Mesothelial cell of epicardium (in vitro differentiated cells): ENCODE results near the gene UNC79. TPM values are rescaled to one million over a fixed set of nuclear protein-coding genes. Genes with fewer than 3 reads are reported as not detected.

Experiments used
- DNase-seq, 2 experiments: peaks; one replicate each; pipeline ENCODE4 v3.0.0; 2021; ENCODE audit warnings: low spot score in 2 of 2; ENCODE audit not compliant: unreplicated experiment in 2 of 2
- H3K27ac Mint-ChIP-seq: 2 replicates; pipeline ENCODE4 v1.8.0; 2021; ENCODE audit warnings: mixed read lengths
- H3K27me3 Mint-ChIP-seq: 2 replicates; pipeline ENCODE4 v1.8.0; 2021; ENCODE audit warnings: low read depth, mixed read lengths
- H3K36me3 Mint-ChIP-seq: 2 replicates; pipeline ENCODE4 v1.8.0; 2021; ENCODE audit warnings: mixed read lengths
- H3K4me1 Mint-ChIP-seq: 2 replicates; pipeline ENCODE4 v1.8.0; 2021; ENCODE audit warnings: mixed read lengths
- H3K4me3 Mint-ChIP-seq: 2 replicates; pipeline ENCODE4 v1.8.0; 2021; ENCODE audit warnings: mild to moderate bottlenecking, moderate library complexity, mixed read lengths
- H3K9me3 Mint-ChIP-seq: 2 replicates; pipeline ENCODE4 v1.8.0; 2021; ENCODE audit warnings: mixed read lengths
- CTCF ChIP-seq: fragments of 200-600 bp; sonication (generic); IDR thresholded peaks from one replicate; pipeline ENCODE4 v1.5.0; 2021; ENCODE audit warnings: antibody characterized with exemption; ENCODE audit not compliant: unreplicated experiment
- total RNA-seq: library from RNA; stranded (reverse); gene quantifications from 3 replicates; pipeline ENCODE4 v1.2.1, GENCODE V29; 2021

Gene UNC79
- total RNA-seq, 1 donor from 2014 or later = 0.92 TPM

GRCh38 chr14:93725993-93726392, 295.3 kb downstream of the UNC79 start:
- DNase-seq = no peak
- no peaks in the 10 kb centered on the region for H3K36me3 Mint-ChIP-seq
- no peaks in the 10 kb centered on the region for H3K9me3 Mint-ChIP-seq
- H3K4me1 Mint-ChIP-seq = no peaks in the 10 kb centered on the region
- no peak for TF ChIP-seq CTCF
- H3K4me3 Mint-ChIP-seq = no peak overlapping the region
- no peak overlapping the region for H3K27ac Mint-ChIP-seq
- H3K27me3 Mint-ChIP-seq = no peaks in the 10 kb centered on the region

DNA sequence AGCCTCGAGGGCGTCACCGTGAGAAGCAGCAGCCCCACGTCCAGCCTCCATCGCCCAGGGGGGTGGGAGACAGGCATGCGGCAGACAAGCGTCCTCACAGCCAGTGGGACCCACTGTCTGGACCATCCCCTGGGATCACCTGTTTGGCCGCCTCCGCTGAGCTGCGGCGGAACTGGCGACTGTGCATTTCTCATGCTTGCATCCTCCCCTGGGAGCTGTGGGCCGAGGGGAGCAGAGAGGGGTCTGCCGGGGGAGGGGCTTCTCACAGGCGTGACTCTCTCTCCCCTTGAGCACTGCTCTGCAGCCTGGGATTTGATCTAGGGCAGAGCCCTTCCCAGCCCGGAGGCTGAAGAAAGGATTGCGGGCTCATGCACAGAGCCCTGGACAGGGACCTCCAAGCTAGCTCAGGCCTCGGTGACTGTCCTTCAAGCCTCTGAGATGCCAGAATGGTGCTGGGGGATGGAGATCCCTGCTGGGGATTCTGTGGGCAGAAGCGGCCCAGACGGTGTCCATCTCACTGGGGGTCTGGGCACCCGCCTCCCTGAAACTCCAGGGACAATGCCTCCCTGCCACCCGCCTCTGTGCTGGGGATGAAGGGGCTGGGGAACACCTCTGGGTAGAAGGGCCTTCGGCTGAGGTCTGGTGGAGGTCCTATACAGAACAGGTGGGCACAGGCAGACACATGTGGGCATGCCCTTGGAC, 296.5 kb downstream of the UNC79 start:
- H3K27ac Mint-ChIP-seq = no peak overlapping the region
- no peaks in the 10 kb centered on the region for H3K9me3 Mint-ChIP-seq
- no peaks in the 10 kb centered on the region for H3K36me3 Mint-ChIP-seq
- no peak for TF ChIP-seq CTCF
- DNase-seq = no peak
- H3K4me1 Mint-ChIP-seq = no peaks in the 10 kb centered on the region
- no peak overlapping the region for H3K4me3 Mint-ChIP-seq
- peaks cover 3% of the 10 kb centered on the region for H3K27me3 Mint-ChIP-seq

- no peak for DNase-seq
- no peak overlapping the region for H3K4me3 Mint-ChIP-seq
- no peak for TF ChIP-seq CTCF
- H3K27me3 Mint-ChIP-seq = peaks cover 3% of the 10 kb centered on the region
- no peaks in the 10 kb centered on the region for H3K9me3 Mint-ChIP-seq
- H3K36me3 Mint-ChIP-seq = no peaks in the 10 kb centered on the region
- H3K4me1 Mint-ChIP-seq = no peaks in the 10 kb centered on the region
- no peak overlapping the region for H3K27ac Mint-ChIP-seq
Observed at GRCh38 chr14:93727917-93728650, 297.3 kb downstream of the UNC79 start.

DNA sequence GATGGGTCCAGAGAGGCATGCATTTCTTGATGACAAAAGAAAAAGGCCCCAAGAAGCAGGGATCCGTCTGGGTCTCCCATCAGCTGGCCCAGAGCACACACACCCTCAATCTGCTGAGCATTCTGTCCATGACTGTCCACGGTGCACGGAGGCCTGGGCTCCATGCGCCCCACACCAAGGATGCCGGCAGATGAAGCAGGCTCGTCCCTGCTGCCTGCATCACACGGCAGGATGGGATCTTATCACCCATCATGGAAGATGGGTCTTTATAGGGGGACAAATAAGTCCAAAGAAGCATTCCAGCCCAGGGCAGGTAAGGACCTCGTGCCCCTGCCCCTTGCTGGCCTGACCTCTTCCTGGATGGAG, 297.9 kb downstream of the UNC79 start:
- no peaks in the 10 kb centered on the region for H3K9me3 Mint-ChIP-seq
- TF ChIP-seq CTCF = no peak
- H3K27ac Mint-ChIP-seq = no peak overlapping the region
- no peaks in the 10 kb centered on the region for H3K36me3 Mint-ChIP-seq
- no peak overlapping the region for H3K4me3 Mint-ChIP-seq
- H3K27me3 Mint-ChIP-seq = peaks cover 3% of the 10 kb centered on the region
- H3K4me1 Mint-ChIP-seq = peaks cover 4% of the 10 kb centered on the region
- DNase-seq = no peak

- no peak for DNase-seq
- Mint-ChIP-seq H3K4me1 (peaks cover 4% of the 10 kb centered on the region), H3K27me3 (peaks cover 3% of the 10 kb centered on the region), H3K4me3 (no peak overlapping the region), H3K27ac (no peak overlapping the region), H3K36me3 (no peaks in the 10 kb centered on the region), H3K9me3 (no peaks in the 10 kb centered on the region)
- no peak for TF ChIP-seq CTCF
Observed at GRCh38 chr14:93729993-93730392, 299.3 kb downstream of the UNC79 start.
